CD14-positive monocyte (primary cell): ENCODE data around the gene CFAP410. TPM values are rescaled to one million over a fixed set of nuclear protein-coding genes. Genes with fewer than 3 reads are reported as not detected.

Experiments used
- DNase-seq, 3 donors: peaks; one replicate each; pipeline ENCODE4 v3.0.0-alpha.2; 2011 to 2022
- H2AFZ ChIP-seq: 2 replicates; pipeline ENCODE4 v1.6.0; 2012; ENCODE audit warnings: mild to moderate bottlenecking, low read depth, low read length, inconsistent platforms; ENCODE audit not compliant: insufficient read depth, poor library complexity, severe bottlenecking
- H3K27ac ChIP-seq, 2 donors: 1 replicate in 1 of 2; 2 replicates in 1 of 2; pipeline ENCODE4 v1.5.1; 2012 to 2013; ENCODE audit warnings: low read length in 2 of 2, control low read depth in 1 of 2, inconsistent platforms in 1 of 2, low read depth in 1 of 2, mild to moderate bottlenecking in 1 of 2
- H3K27me3 ChIP-seq, 2 donors: one replicate each; pipeline versions ENCODE4 v1.6.0 to v1.6.1; 2011 to 2013; ENCODE audit warnings: low read length in 2 of 2; ENCODE audit not compliant: control insufficient read depth in 2 of 2, insufficient read depth in 2 of 2
- H3K36me3 ChIP-seq, 2 donors: replicated peaks in 1 of 2; 1 replicate in 1 of 2; 2 replicates in 1 of 2; pipeline versions ENCODE4 v1.5.1 to v1.6.1; 2012 to 2013; ENCODE audit warnings: low read length in 2 of 2, control low read depth in 1 of 2, inconsistent platforms in 1 of 2, mild to moderate bottlenecking in 1 of 2; ENCODE audit not compliant: insufficient read depth in 2 of 2, control insufficient read depth in 1 of 2
- H3K4me1 ChIP-seq, 2 donors: 1 replicate in 1 of 2; 2 replicates in 1 of 2; pipeline versions ENCODE4 v1.5.1 to v1.6.1; 2012 to 2013; ENCODE audit warnings: low read length in 2 of 2, control low read depth in 1 of 2, inconsistent platforms in 1 of 2, mild to moderate bottlenecking in 1 of 2, moderate library complexity in 1 of 2; ENCODE audit not compliant: insufficient read depth in 2 of 2, control insufficient read depth in 1 of 2
- H3K4me2 ChIP-seq: replicated peaks from 2 replicates; pipeline ENCODE3; 2012; ENCODE audit warnings: low read length, moderate library complexity, mild to moderate bottlenecking; ENCODE audit not compliant: poor library complexity, severe bottlenecking; ENCODE audit errors: extremely low read depth
- H3K4me3 ChIP-seq, 3 experiments: fragments of 200-600 bp in 1 of 3; sonication (generic) in 1 of 3; replicated peaks in 1 of 3; 1 replicate in 2 of 3; 2 replicates in 1 of 3; pipeline ENCODE4 v1.5.1; 2011 to 2013; ENCODE audit warnings: low read length in 3 of 3, mild to moderate bottlenecking in 3 of 3, control low read depth in 2 of 3, low read depth in 2 of 3, inconsistent platforms in 1 of 3, moderate library complexity in 1 of 3
- H3K79me2 ChIP-seq: 2 replicates; pipeline ENCODE4 v1.6.0; 2012; ENCODE audit warnings: mild to moderate bottlenecking, control low read depth, inconsistent platforms, low read length, moderate library complexity; ENCODE audit not compliant: insufficient read depth
- H3K9ac ChIP-seq: 2 replicates; pipeline ENCODE4 v1.6.0; 2017; ENCODE audit warnings: low read length, mild to moderate bottlenecking; ENCODE audit not compliant: insufficient read depth, poor library complexity, severe bottlenecking
- H3K9me3 ChIP-seq, 2 donors: replicated peaks in 1 of 2; 1 replicate in 1 of 2; 2 replicates in 1 of 2; pipeline versions ENCODE4 v1.5.1 to v1.6.1; 2012 to 2013; ENCODE audit warnings: low read length in 2 of 2, control low read depth in 1 of 2; ENCODE audit not compliant: control insufficient read depth in 1 of 2, insufficient read depth in 1 of 2
- H4K20me1 ChIP-seq: 2 replicates; pipeline ENCODE4 v1.6.0; 2012; ENCODE audit warnings: mild to moderate bottlenecking, low read length, control low read depth, moderate library complexity; ENCODE audit not compliant: insufficient read depth
- H3K27ac Mint-ChIP-seq, 7 donors: one replicate each; pipeline ENCODE4 v1.8.0; 2020; ENCODE audit warnings: mild to moderate bottlenecking in 7 of 7, mixed read lengths in 7 of 7, moderate library complexity in 6 of 7, inconsistent platforms in 2 of 7
- H3K27me3 Mint-ChIP-seq, 3 donors: one replicate each; pipeline ENCODE4 v1.8.0; 2021 to 2022; ENCODE audit warnings: low read depth in 3 of 3, mild to moderate bottlenecking in 3 of 3, mixed read lengths in 3 of 3, moderate library complexity in 3 of 3, inconsistent platforms in 1 of 3
- H3K36me3 Mint-ChIP-seq, 2 donors: one replicate each; pipeline ENCODE4 v1.8.0; 2020; ENCODE audit warnings: mixed read lengths in 2 of 2, inconsistent platforms in 1 of 2, mild to moderate bottlenecking in 1 of 2
- H3K4me1 Mint-ChIP-seq: one replicate; pipeline ENCODE4 v1.8.0; 2020; ENCODE audit warnings: mild to moderate bottlenecking, mixed read lengths
- H3K4me3 Mint-ChIP-seq, 2 donors: one replicate each; pipeline ENCODE4 v1.8.0; 2020; ENCODE audit warnings: mild to moderate bottlenecking in 2 of 2, mixed read lengths in 2 of 2, moderate library complexity in 1 of 2
- H3K9me3 Mint-ChIP-seq, 7 donors: one replicate each; pipeline ENCODE4 v1.8.0; 2020 to 2022; ENCODE audit warnings: mixed read lengths in 7 of 7, mild to moderate bottlenecking in 6 of 7, moderate library complexity in 6 of 7, inconsistent platforms in 2 of 7
- WGBS: methylation state at CpG from one replicate; pipeline ENCODE4 v1.1.5; 2013; ENCODE audit warnings: missing lambda C conversion rate; ENCODE audit not compliant: insufficient coverage; 5-methylcytosine and 5-hydroxymethylcytosine counted together
- intact Hi-C, 2 donors: fragments of 100-400 bp; cut with micrococcal nuclease; formaldehyde crosslinking; loops; one replicate each; pipeline versions ENCODE4 v1.15.0 to v1.15.1; 2023
- polyA plus RNA-seq, 3 donors: library from polyadenylated mRNA; depleted of rRNA in 1 of 3; unstranded in 2 of 3; stranded (reverse) in 1 of 3; fragments of 300-500 nt in 2 of 3; fragments of >200 nt in 1 of 3; fragmentation: Illumina TruSeq in 2 of 3; gene quantifications; 1 replicate in 2 of 3; 2 replicates in 1 of 3; pipeline ENCODE4 v1.2.3, GENCODE V29; 2012 to 2021
- TF ChIP-seq, protein P1 (sequence below): fragments of 200-600 bp; IDR thresholded peaks from one replicate; pipeline ENCODE4 v1.8.0; 2022; ENCODE audit warnings: antibody characterized with exemption, mild to moderate bottlenecking

The CFAP410 gene
- polyA plus RNA-seq, 3 donors, result 14.8 to 23.5 (median 17.3) TPM

DNA sequence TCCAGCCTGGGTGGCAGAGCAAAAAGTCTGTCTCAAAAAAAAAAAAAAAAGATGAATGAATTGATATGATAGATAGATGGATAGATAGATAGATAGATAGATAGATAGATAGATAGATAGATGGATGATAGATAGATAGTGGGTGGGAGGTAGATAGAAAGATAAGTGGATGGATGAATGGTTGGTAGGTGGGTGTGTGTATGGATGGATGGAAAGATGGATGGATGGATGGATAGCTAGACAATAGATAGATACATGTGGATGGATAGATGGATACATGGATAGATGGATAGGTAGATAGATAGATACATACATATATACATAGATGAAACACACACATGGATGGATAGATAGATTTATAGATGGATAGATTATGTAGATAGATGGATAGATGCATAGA lies 42.7 kb upstream of the CFAP410 start:
- no peak overlapping the region for H2AFZ ChIP-seq
- intact Hi-C loops, result loop anchor here in 1 of 2 donors (10.0 kb wide), 1 partner anchor 47 kb away; the partner anchor contains the start of gene CFAP410
- H3K4me2 ChIP-seq, result no peak overlapping the region
- H3K9ac ChIP-seq, result no peak overlapping the region
- peaks cover 24% of the 10 kb centered on the region for H4K20me1 ChIP-seq
- no peak for DNase-seq
- TF ChIP-seq, protein P1, sequence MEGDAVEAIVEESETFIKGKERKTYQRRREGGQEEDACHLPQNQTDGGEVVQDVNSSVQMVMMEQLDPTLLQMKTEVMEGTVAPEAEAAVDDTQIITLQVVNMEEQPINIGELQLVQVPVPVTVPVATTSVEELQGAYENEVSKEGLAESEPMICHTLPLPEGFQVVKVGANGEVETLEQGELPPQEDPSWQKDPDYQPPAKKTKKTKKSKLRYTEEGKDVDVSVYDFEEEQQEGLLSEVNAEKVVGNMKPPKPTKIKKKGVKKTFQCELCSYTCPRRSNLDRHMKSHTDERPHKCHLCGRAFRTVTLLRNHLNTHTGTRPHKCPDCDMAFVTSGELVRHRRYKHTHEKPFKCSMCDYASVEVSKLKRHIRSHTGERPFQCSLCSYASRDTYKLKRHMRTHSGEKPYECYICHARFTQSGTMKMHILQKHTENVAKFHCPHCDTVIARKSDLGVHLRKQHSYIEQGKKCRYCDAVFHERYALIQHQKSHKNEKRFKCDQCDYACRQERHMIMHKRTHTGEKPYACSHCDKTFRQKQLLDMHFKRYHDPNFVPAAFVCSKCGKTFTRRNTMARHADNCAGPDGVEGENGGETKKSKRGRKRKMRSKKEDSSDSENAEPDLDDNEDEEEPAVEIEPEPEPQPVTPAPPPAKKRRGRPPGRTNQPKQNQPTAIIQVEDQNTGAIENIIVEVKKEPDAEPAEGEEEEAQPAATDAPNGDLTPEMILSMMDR, result no peak
- Mint-ChIP-seq H3K4me3 (no peak overlapping the region), H3K27me3 (peaks cover 0 to 7% (median 2%) of the 10 kb centered on the region in 3 donors), H3K27ac (no peak overlapping the region), H3K36me3 (peaks cover 90 to 98% of the 10 kb centered on the region in 2 donors), H3K4me1 (peaks cover 2% of the 10 kb centered on the region), H3K9me3 (peaks cover 34 to 50% (median 42%) of the 10 kb centered on the region in 7 donors)
- H3K4me1 ChIP-seq, result no peaks in the 10 kb centered on the region
- no peaks in the 10 kb centered on the region for H3K27me3 ChIP-seq
- peaks cover 5% of the 10 kb centered on the region for H3K79me2 ChIP-seq
- no peak overlapping the region for H3K4me3 ChIP-seq
- H3K27ac ChIP-seq, result no peak overlapping the region
- H3K9me3 ChIP-seq, result peaks cover 18 to 35% of the 10 kb centered on the region in 2 donors
- peaks cover 86 to 89% of the 10 kb centered on the region in 2 donors for H3K36me3 ChIP-seq

DNA sequence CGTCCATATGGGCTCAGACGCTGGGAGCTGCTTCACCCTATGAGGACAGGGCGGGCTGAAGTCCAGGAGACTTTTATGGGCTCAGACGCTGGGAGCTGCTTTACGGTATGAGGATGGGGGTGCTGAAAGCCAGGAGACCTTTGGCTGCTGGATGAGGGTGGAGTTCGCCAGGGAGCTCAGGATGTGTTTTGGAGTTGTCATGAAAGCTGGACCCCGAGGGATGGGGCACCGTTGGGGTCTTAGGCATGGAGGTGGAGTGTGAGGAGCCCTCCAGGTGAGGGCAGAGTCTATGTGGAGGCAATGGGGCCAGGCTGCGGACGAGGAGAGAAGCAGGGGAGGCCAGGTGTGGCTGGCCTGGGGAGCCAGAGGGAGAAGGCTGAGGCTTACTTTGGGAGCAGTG lies 41.7 kb upstream of the CFAP410 start:
- no peak overlapping the region for H3K27ac Mint-ChIP-seq
- 96% methylated on average over 10 of the region's 10 CpGs for WGBS
- H3K27me3 ChIP-seq, result no peaks in the 10 kb centered on the region
- TF ChIP-seq, protein P1, result no peak
- peaks cover 8% of the 10 kb centered on the region for H3K79me2 ChIP-seq
- H3K36me3 ChIP-seq, result peaks cover 94 to 98% of the 10 kb centered on the region in 2 donors
- H3K36me3 Mint-ChIP-seq, result peaks cover 95 to 100% of the 10 kb centered on the region in 2 donors
- H4K20me1 ChIP-seq, result peaks cover 34% of the 10 kb centered on the region
- H3K4me3 ChIP-seq, result no peak overlapping the region
- H3K9me3 ChIP-seq, result peaks cover 18 to 34% of the 10 kb centered on the region in 2 donors
- peaks cover 3 to 5% of the 10 kb centered on the region in 2 donors for H3K4me1 ChIP-seq
- no peak overlapping the region for H3K27ac ChIP-seq
- H3K9ac ChIP-seq, result no peak overlapping the region
- H3K4me2 ChIP-seq, result no peak overlapping the region
- H3K4me3 Mint-ChIP-seq, result no peak overlapping the region
- H3K4me1 Mint-ChIP-seq, result peaks cover 8% of the 10 kb centered on the region
- H2AFZ ChIP-seq, result no peak overlapping the region
- intact Hi-C loops, result loop anchor here in 1 of 2 donors (10.0 kb wide), 1 partner anchor 46 kb away; the partner anchor contains the start of gene CFAP410
- no peak for DNase-seq
- H3K9me3 Mint-ChIP-seq, result peaks cover 31 to 45% (median 41%) of the 10 kb centered on the region in 7 donors
- H3K27me3 Mint-ChIP-seq, result peaks cover 0 to 11% (median 2%) of the 10 kb centered on the region in 3 donors
